GM12892 (cell line): ENCODE data around the gene PDGFB.

Source experiments
- DNase-seq: peaks from one replicate; pipeline ENCODE4 v3.0.0; 2011; ENCODE audit not compliant: insufficient read length
- FAIRE-seq: peaks from 2 replicates; lab custom pipeline; 2011; peaks lifted over from hg19 to GRCh38; lab: Jason Lieb, UNC
- POLR2A ChIP-seq: IDR thresholded peaks from 2 replicates; pipeline ENCODE4 v1.6.1; 2011; ENCODE audit warnings: low read depth, low read length, control low read depth
- POLR2AphosphoS5 ChIP-seq: IDR thresholded peaks from 2 replicates; pipeline ENCODE4 v1.6.1; 2011; ENCODE audit warnings: low read depth, low read length, control low read depth
- TAF1 ChIP-seq: IDR thresholded peaks from 2 replicates; pipeline ENCODE4 v1.6.1; 2011; ENCODE audit warnings: low read depth, mild to moderate bottlenecking, control low read depth, low read length, borderline replicate concordance

PDGFB gene

GRCh38 chr22:39284142-39284980, 39.6 kb upstream of the PDGFB start:
- TF ChIP-seq POLR2AphosphoS5 (no peak), POLR2A (no peak), TAF1 (no peak)
- DNase-seq (no peak), FAIRE-seq (no peak)

GRCh38 chr22:39283322-39284141, 38.8 kb upstream of the PDGFB start:
- TF ChIP-seq POLR2AphosphoS5: no peak
- TF ChIP-seq TAF1: no peak
- TF ChIP-seq POLR2A: no peak
- DNase-seq (no peak), FAIRE-seq (no peak)

- TF ChIP-seq POLR2AphosphoS5 (no peak), TAF1 (no peak), POLR2A (no peak)
- FAIRE-seq (no peak), DNase-seq (no peak)
These were observed 38.0 kb upstream of the PDGFB start for GRCh38 chr22:39282645-39283321.

- no peak for FAIRE-seq
- no peak for TF ChIP-seq TAF1
- TF ChIP-seq POLR2AphosphoS5: no peak
- TF ChIP-seq POLR2A: no peak
- no peak for DNase-seq
These were observed 36.3 kb upstream of the PDGFB start for GRCh38 chr22:39281126-39281525.

GRCh38 chr22:39280250-39280649, 35.5 kb upstream of the PDGFB start:
- DNase-seq (no peak), FAIRE-seq (no peak)
- TF ChIP-seq POLR2A: no peak
- no peak for TF ChIP-seq TAF1
- no peak for TF ChIP-seq POLR2AphosphoS5

GRCh38 chr22:39279170-39279850, 34.5 kb upstream of the PDGFB start:
- DNase-seq: no peak
- no peak for FAIRE-seq
- TF ChIP-seq TAF1: no peak
- no peak for TF ChIP-seq POLR2A
- no peak for TF ChIP-seq POLR2AphosphoS5

GRCh38 chr22:39278040-39278439, 33.3 kb upstream of the PDGFB start:
- no peak for TF ChIP-seq TAF1
- no peak for TF ChIP-seq POLR2AphosphoS5
- FAIRE-seq (no peak), DNase-seq (no peak)

- FAIRE-seq: no peak
- DNase-seq: no peak
- TF ChIP-seq TAF1 (no peak), POLR2A (no peak), POLR2AphosphoS5 (no peak)
These were observed 32.4 kb upstream of the PDGFB start for GRCh38 chr22:39277142-39277607.

GRCh38 chr22:39276440-39277141, 31.8 kb upstream of the PDGFB start:
- FAIRE-seq (peak; percentile 82), DNase-seq (no peak)

GRCh38 chr22:39275814-39276439, 31.1 kb upstream of the PDGFB start:
- no peak for FAIRE-seq
- DNase-seq: no peak
- TF ChIP-seq POLR2AphosphoS5: no peak
- no peak for TF ChIP-seq TAF1
- no peak for TF ChIP-seq POLR2A

More at GRCh38 chr22:39276440-39277141, 31.8 kb upstream of the PDGFB start:
- TF ChIP-seq TAF1 (no peak), POLR2A (no peak), POLR2AphosphoS5 (no peak)
